MCF 10A (cell line): Measurements from ENCODE around the gene RINL. TPM values are rescaled to one million over a fixed set of nuclear protein-coding genes. Genes with fewer than 3 reads are reported as not detected.
A peak's percentile ranks its signal among the peaks of the same experiment; 100 is the strongest.

ENCODE experiments used
- BruUV-seq: library from RNA; stranded (reverse); fragments of 400-500 nt; replicated peaks from 2 replicates; lab custom pipeline; 2021; lab: Mats Ljungman, UMichigan
- CTCF ChIA-PET: fragments of 300-600 bp; sonication (Branson Sonifier 250); formaldehyde crosslinking; extraction: SDS; loops from one replicate; lab custom pipeline; 2021; ENCODE audit warnings: antibody characterized with exemption, inconsistent platforms; lab: Yijun Ruan, JAX
- POLR2A ChIA-PET: fragments of 300-600, 350-650 bp; sonication (Branson Sonifier 250); formaldehyde crosslinking; extraction: SDS; loops from one replicate; lab custom pipeline; 2020; ENCODE audit warnings: antibody characterized with exemption, inconsistent platforms; lab: Yijun Ruan, JAX
- DNase-seq: peaks from one replicate; pipeline ENCODE4 v3.0.0-alpha.2; 2018; ENCODE audit not compliant: unreplicated experiment
- H3K27ac Mint-ChIP-seq: one replicate; pipeline ENCODE4 v1.8.0; 2022; ENCODE audit warnings: mild to moderate bottlenecking, low read depth, mixed read lengths; ENCODE audit not compliant: unreplicated experiment
- H3K27me3 Mint-ChIP-seq: one replicate; pipeline ENCODE4 v1.8.0; 2022; ENCODE audit warnings: mixed read lengths; ENCODE audit not compliant: insufficient read depth, unreplicated experiment
- H3K36me3 Mint-ChIP-seq: one replicate; pipeline ENCODE4 v1.8.0; 2022; ENCODE audit warnings: mild to moderate bottlenecking, moderate library complexity, mixed read lengths; ENCODE audit not compliant: insufficient read depth, unreplicated experiment
- H3K4me1 Mint-ChIP-seq: one replicate; pipeline ENCODE4 v1.8.0; 2022; ENCODE audit warnings: mixed read lengths; ENCODE audit not compliant: insufficient read depth, unreplicated experiment
- H3K4me3 Mint-ChIP-seq: one replicate; pipeline ENCODE4 v1.8.0; 2022; ENCODE audit warnings: mild to moderate bottlenecking, moderate library complexity, mixed read lengths; ENCODE audit not compliant: unreplicated experiment
- H3K9me3 Mint-ChIP-seq: one replicate; pipeline ENCODE4 v1.8.0; 2022; ENCODE audit warnings: mixed read lengths; ENCODE audit not compliant: unreplicated experiment
- CTCF ChIP-seq: fragments of 200-600 bp; IDR thresholded peaks from one replicate; pipeline ENCODE4 v1.8.0; 2022; ENCODE audit warnings: antibody characterized with exemption, mild to moderate bottlenecking; ENCODE audit not compliant: unreplicated experiment
- intact Hi-C: fragments of 100-400 bp; cut with micrococcal nuclease; formaldehyde crosslinking; loops from 2 replicates; pipeline ENCODE4 v1.14.1; 2022
- total RNA-seq: library from RNA; stranded (reverse); gene quantifications from 2 replicates; pipeline ENCODE4 v1.2.3, GENCODE V29; 2022

The RINL gene
- total RNA-seq, 1 experiment from 2014 or later: 4.7 TPM

- BruUV-seq: no TSS peak
Observed at GRCh38 chr19:38850436-38850975, 27.6 kb downstream of the RINL start.

GRCh38 chr19:38849860-38850435 lies 28.1 kb downstream of the RINL start, which contains the start of gene HNRNPL:
Gene HNRNPL (minus strand): TSS chr19:38849986. CDS start chr19:38849966, 20 bp downstream.
- no peaks in the 10 kb centered on the region for H3K27me3 Mint-ChIP-seq
- peaks cover 49% of the 10 kb centered on the region for H3K36me3 Mint-ChIP-seq
- peak; percentile 100 for DNase-seq
- H3K9me3 Mint-ChIP-seq: no peaks in the 10 kb centered on the region
- peak within 1 kb of the TSS; percentile 97 for H3K4me3 Mint-ChIP-seq
- CTCF ChIA-PET: interaction anchor here (0.7 kb wide), 1 partner anchor 1197 kb away, joined by 5 read pairs; no protein-coding TSS in a partner anchor
- H3K4me1 Mint-ChIP-seq: peaks cover 18% of the 10 kb centered on the region
- peak within 1 kb of the TSS; percentile 99 for H3K27ac Mint-ChIP-seq
- intact Hi-C loops: loop anchor here (1.0 to 5.0 kb wide), 3 partner anchors 49 to 198 kb away; partner anchors contain the start of genes MRPS12, NFKBIB, SARS2 and SIRT2
- POLR2A ChIA-PET: interaction anchor here (0.7 to 4.1 kb wide), 20 partner anchors 11 to 919 kb away, joined by 3 to 59 read pairs (median 6); partner anchors contain the start of genes ACTN4, ECH1, EIF3K and MRPS12
- no peak for TF ChIP-seq CTCF
- no TSS peak for BruUV-seq

More at GRCh38 chr19:38850436-38850975, 27.6 kb downstream of the RINL start:
- no peak for DNase-seq
- TF ChIP-seq CTCF: no peak
- ChIA-PET CTCF (interaction anchor here (0.6 to 1.1 kb wide), 2 partner anchors 80 to 546 kb away, joined by 3 to 5 read pairs; partner anchors contain the start of genes MRPS12 and SARS2), POLR2A (interaction anchor here (0.7 to 4.1 kb wide), 14 partner anchors 12 to 287 kb away, joined by 3 to 40 read pairs (median 6); partner anchors contain the start of genes ACTN4, ECH1, EIF3K and MRPS12)
- peak overlapping the region; percentile 99 for H3K27ac Mint-ChIP-seq
- H3K4me3 Mint-ChIP-seq: peak overlapping the region; percentile 97
- peaks cover 18% of the 10 kb centered on the region for H3K4me1 Mint-ChIP-seq
- peaks cover 44% of the 10 kb centered on the region for H3K36me3 Mint-ChIP-seq
- intact Hi-C loops: loop anchor here (1.0 to 5.0 kb wide), 3 partner anchors 49 to 198 kb away; partner anchors contain the start of genes MRPS12, NFKBIB, SARS2 and SIRT2
- no peaks in the 10 kb centered on the region for H3K27me3 Mint-ChIP-seq
- H3K9me3 Mint-ChIP-seq: no peaks in the 10 kb centered on the region

- Mint-ChIP-seq H3K4me1 (peaks cover 22% of the 10 kb centered on the region), H3K36me3 (peaks cover 56% of the 10 kb centered on the region), H3K4me3 (peak overlapping the region; percentile 97), H3K27me3 (no peaks in the 10 kb centered on the region), H3K9me3 (no peaks in the 10 kb centered on the region), H3K27ac (peak overlapping the region; percentile 99)
- ChIA-PET POLR2A (interaction anchor here (0.5 to 2.7 kb wide), 28 partner anchors 10 to 918 kb away, joined by 3 to 59 read pairs (median 4); partner anchors contain the start of genes ACTN4, ECH1, EIF3K and MRPS12), CTCF (interaction anchor here (0.7 to 1.8 kb wide), 3 partner anchors 10 to 1196 kb away, joined by 3 to 15 read pairs (median 5); no protein-coding TSS in a partner anchor)
- DNase-seq: peak; percentile 96
- intact Hi-C loops: no loop called here
- TF ChIP-seq CTCF: no peak
- BruUV-seq: no TSS peak
Observed at GRCh38 chr19:38849147-38849859, 28.8 kb downstream of the RINL start.
